GM18499 (cell line): ENCODE measurements around the gene GABRB1.

Experiments used
- ATAC-seq: cut with Tn5 transposase; IDR thresholded peaks from one replicate; pipeline ENCODE4 v1.9.1; 2021; ENCODE audit warnings: moderate number of reproducible peaks; ENCODE audit not compliant: insufficient read depth, unreplicated experiment

Gene GABRB1

DNA sequence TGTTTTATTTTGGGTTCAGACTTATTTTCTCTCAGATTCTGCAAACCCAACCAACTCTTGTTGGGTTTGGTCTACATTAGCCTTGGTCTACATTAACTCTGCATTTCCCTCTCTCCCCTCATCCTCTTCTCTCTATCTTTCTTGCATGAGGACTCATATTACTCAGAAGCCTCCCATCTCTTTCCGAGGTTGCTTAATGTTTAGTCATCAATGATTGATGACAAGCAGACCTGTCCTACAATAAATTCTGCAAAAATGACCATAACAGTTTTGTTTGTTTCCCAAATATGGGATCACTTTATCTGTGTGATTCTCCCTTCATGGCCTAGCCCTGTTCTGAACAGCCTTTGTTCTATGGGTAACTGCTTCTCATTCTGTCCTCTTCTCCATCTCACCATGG is 75.2 kb downstream of the GABRB1 start:
- ATAC-seq: no peak

- no peak for ATAC-seq
Measured at GRCh38 chr4:47109379-47109778, 78.0 kb downstream of the GABRB1 start.

DNA sequence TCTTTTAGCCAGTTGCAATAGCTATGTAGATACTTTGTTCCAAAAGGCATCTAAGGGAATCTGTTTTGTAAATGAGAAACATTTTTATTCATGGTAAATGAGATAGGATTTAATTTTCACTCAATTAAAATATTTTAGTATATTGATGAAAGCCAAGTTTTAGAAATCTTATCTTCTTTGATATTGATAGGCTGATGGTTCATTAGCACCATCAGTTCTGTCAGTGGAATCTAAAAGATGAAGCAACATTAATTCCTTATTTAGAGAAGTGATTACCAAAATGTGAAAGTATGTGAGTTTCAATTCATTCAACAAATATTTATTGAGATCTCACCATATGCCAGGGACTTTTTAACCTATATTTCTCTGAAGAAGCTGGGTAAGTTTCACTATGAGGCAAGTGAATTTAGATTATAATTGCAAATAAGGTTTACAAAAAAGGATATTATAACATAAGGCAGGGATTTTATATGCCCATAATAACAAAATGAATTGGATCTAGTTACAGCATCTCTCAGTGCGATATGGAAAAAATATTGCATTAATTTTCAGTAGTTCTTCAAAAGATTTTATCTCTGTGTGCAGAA is 79.3 kb downstream of the GABRB1 start:
- no peak for ATAC-seq

DNA sequence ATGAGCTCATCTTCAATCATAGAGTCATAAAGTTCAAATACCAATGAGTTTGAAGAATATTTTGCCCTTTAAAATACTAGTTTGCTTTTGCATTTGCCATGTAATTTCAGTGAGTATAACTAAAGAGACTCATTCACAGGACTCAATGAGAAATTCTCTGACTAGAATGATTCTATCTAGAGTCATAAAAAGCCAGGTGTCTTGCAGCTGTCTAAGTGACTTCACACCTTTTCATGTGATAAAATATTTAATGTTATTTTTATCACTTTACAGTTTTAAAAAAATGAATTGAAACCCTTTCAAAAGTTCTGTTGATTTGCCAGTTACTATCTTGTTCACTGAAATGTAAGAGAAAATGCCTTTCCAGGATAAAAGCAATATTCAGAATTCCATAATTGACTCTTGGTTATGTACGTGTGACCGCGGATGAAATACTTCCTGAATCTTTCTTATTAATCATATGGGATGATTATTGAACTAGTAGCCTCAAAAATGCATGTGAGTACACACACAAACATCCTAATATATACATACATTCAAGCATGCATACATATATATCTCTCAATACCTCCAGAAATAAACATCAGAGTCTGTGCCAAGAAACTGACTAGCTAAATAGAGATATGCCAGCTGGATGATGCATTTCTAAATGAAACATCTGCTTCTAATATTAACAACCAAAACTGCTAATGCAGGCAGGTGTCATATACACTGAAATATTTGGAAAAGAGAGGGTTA is 87.0 kb downstream of the GABRB1 start:
- no peak for ATAC-seq

- ATAC-seq: no peak
Measured at GRCh38 chr4:47120783-47121182, 89.4 kb downstream of the GABRB1 start.

DNA sequence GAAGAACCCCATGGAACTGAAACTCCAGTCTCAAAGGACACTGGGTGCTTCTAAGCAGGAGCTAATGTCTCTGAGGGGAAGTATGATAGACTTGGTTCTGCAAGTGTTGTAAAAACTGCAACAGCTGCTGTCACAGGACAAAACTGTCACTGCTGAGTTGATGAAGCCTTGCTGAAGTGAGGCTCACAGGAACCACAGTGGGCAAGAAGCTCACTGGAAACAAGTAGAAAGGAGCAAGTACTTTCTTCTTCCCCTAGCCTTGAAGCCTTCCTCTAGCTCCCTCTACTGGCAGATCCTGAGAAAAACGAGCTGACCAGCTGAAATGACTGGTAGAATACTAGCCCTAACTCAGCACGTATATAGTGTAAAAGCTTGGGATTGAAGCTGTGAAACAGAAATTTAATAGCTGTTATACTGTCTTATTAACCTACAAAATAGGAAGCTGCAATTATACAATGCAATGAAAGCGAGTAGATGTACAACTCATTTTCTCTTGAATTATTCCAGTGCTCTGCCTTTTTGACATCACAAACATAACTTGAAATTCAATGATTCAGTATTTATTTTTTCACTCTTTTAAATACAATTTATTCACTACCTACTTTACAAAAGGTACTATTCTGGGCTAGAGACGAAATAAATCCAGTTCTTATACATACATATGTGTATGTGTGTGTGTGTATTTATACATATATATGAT is 91.4 kb downstream of the GABRB1 start:
- ATAC-seq: peak; percentile 92

- no peak for ATAC-seq
Measured at GRCh38 chr4:47128991-47129390, 97.6 kb downstream of the GABRB1 start.

DNA sequence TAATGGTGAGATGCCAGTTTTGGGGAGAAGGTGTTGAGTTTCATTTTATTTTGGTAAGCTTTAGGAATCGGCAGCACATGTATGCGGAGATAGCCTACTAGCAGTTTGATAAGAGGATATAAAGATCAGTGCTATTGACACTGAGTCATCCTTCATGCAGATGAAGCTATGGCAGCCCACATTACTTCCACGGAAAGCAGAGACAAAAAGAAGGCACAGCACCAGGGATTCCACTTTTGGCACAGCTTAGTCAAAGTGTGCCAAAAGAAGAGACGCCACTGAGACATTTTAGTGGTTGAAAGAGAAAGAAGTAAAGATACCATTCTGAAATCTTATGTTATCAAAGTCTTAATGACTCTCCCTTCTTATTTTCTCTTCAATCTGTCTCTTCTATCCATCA is 103.8 kb downstream of the GABRB1 start:
- ATAC-seq: no peak

DNA sequence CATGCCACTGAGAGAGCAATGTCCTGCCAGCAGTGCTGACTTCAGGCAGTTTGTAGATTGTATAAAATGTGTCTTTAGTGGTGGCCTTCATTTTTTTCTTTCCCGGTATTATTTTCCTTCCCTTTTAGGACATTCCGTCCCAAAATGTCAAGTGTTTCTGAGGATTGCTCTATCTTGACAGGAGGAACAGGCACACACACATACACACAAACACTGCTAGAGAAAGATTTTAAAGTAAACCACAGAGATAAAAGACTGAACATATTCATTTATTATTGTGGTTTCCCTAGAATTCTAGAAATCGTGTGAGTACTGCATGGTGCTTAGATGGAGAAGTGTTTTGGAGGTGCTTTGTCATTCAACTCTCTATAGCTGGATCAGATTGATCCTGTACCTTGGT is 111.9 kb downstream of the GABRB1 start:
- ATAC-seq: no peak

DNA sequence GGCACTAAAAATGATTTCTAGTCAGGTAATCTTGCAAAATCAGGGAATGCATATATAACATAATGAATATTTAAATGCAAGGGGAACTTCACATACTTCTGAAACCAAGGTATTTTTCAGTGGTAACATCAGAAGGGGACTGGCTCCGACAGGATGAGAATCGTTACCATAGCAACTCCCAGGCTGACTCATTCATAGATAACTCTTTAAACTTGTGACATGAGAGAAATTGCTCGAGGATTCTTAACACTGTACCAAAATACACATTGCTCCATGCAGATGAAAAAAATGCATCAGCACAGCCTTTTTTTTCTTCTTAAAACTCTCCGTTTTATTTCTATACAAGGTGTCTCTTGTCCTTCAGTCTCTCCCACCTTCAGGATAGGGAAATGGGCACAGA is 114.3 kb downstream of the GABRB1 start:
- peak; percentile 99 for ATAC-seq

DNA sequence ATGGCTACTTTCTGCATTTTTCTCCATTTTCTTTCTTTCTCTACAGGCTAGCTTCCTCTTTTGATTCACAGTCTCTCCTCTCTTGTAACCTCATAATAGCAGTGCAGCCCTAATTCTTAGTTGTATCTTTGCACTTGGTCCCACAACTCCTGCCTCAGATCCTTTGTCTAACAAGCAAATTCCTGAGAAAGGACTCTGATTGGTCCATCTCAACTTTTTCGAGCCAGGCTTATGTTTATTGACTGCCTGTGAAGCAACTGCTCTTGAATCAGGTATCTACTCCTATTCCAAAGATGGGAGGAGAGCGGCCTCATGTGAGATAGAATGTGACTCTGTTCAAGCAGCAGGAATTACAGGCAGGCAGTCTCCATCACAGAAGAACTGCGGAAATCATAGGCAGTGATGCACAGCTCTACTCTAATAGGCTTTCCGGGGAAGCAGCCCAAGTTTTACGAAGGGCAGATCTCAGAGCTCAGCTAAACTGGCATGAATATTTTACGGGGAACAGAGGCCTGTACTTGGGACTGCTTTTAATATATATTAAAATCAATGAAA is 123.5 kb downstream of the GABRB1 start:
- no peak for ATAC-seq

- ATAC-seq: no peak
Measured at GRCh38 chr4:47155919-47156318, 124.6 kb downstream of the GABRB1 start.

DNA sequence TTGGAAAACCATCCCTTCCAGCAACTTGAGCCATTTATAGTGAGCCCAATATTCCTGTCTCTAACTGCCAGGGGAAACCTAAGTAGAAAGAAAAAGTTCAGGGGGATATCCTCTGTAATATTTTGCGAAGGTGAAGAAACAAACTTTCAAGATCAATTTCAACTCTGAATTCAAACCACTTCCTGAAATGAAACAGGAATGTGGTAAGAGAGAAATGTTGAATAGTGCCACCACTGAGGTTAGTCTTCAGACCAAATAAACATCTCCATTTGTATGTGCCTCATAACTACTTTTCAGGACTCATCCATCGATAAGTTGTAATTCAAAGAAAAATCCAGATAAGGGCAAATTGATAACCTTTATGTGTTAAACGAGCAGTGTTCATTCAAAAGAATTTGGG is 128.7 kb downstream of the GABRB1 start:
- no peak for ATAC-seq

GRCh38 chr4:47167081-47168035 is 136.0 kb downstream of the GABRB1 start:
- ATAC-seq: no peak

- no peak for ATAC-seq
Measured at GRCh38 chr4:47184083-47184482, 152.7 kb downstream of the GABRB1 start.

DNA sequence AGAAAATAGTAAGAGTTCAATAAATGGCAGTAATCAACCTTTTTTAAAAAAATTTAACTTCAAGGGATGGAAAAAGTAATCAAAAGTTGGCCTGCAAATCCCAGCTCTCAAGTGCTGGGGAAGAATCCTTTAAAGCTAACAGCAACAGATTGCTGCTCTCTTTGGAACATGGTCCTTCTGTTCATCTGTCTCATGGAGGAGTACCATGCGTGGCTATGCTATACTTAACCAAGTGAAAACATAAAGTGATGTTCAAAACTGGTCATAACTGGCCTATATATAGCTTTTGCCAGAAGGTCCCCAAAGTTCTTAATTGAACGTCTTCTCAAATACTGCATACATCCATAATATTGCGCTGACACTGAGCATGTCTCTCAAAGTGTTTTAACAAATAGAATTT is 154.4 kb downstream of the GABRB1 start:
- no peak for ATAC-seq

DNA sequence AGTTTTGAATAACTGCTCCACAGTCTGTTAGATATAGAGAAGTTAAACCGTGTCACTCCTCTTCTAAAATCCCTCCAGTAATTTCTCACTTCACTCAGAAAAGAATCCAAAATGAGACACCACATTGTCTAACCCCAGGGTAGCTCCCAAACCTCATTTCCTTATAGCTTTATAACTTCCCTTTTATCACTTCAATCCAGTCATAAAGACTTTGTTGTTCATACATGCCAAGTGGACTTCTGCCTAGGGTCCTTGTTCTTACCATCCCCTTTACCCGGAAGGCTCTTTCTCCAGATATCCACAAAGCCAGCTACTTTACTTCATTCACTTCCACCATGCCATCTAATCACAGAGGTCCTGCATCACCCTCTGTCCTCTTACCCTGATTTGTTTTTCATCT is 156.2 kb downstream of the GABRB1 start:
- ATAC-seq: no peak

DNA sequence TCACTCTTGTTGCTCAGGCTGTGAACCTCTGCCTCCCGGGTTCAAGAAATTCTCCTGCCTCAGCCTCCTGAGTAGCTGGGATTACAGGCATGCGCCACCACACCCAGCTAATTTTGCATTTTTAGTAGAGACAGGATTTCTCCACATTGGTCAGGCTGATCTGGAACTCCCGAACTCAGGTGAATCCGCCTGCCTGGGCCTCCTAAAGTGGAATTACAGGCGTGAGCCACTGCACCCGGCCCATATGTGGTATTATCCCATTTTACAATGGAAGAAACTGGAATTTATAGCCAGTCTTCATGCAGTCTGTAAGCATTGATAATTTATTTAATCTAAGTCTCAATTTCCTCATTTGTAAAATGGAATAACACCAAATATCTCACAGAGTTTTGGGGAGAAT is 161.8 kb downstream of the GABRB1 start:
- ATAC-seq: no peak

DNA sequence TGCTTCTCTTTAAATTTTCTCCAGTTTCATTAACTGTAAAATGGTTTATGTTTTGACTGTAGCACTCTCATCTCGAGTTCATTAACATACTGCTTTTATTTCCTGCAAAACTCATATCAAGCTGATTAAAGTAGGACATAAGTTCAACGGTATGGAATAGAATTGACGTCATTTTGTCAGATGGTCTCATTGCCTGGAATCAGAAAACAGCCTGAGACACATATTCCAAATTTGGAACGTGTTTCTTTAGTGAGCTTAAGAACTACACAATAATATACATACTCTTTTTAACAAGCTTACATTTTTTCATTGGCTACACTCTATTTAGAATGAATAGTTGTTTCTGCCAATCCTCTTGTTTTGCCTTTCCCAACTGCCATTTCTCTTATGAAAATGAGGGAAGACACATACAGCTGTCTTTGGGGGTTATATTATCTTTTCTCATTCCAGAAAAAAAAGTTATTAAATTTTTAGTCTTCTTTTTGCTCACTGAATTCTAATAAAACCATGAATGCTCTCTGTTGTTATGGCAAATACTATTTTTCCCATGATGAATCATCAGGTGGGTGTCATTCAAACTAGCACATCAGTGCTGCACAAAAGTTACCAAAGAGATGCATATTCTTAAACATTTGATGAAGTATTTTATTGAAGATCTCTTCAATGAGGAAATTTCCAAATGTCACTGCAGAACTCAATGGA is 162.8 kb downstream of the GABRB1 start:
- ATAC-seq: no peak

DNA sequence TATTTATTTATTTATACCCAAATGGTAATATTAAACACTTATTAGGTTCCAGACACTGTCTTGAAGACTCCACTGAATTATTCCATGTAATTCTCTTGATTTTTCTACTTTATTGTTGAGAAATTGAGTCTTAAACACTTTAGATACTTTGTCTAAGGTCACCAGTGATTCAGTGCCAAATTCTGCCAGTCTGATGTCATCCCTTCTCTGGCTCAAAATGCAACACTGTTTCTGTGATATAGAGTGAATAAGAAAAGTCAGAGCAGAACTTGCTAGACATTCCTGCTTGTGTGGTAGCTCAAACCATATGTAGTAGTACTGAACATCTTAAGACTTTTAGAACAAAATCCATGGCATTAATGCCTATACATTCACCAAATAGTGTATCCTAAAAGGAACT is 164.3 kb downstream of the GABRB1 start:
- no peak for ATAC-seq
